GM12878 (cell line): Measurements from ENCODE around the gene POLRMT. TPM values are rescaled to one million over a fixed set of nuclear protein-coding genes. Genes with fewer than 3 reads are reported as not detected.

Experiments used
- ATAC-seq: fragments of 200-7000 bp; cut with Tn5 transposase; 3 replicates; pipeline ENCODE4 v1.9.1; 2020; ENCODE audit warnings: mild to moderate bottlenecking, moderate library complexity
- BruUV-seq: library from RNA; stranded (reverse); fragments of 400-500 nt; replicated peaks from 2 replicates; lab custom pipeline; 2021; lab: Mats Ljungman, UMichigan
- CTCF ChIA-PET: fragments of 300-600 bp; sonication (Branson Sonifier 250); formaldehyde crosslinking; extraction: SDS; loops from one replicate; lab custom pipeline; 2021; ENCODE audit warnings: inconsistent platforms; lab: Yijun Ruan, JAX
- POLR2A ChIA-PET: fragments of 350-600 bp; formaldehyde crosslinking; extraction: SDS; loops from one replicate; lab custom pipeline; 2021; ENCODE audit warnings: inconsistent platforms; lab: Charles Lee
- RAD21 ChIA-PET: fragments of 300-600 bp; sonication (Branson Sonifier 250); formaldehyde crosslinking; loops from one replicate; lab custom pipeline; 2023; ENCODE audit warnings: antibody characterized with exemption; ENCODE audit not compliant: unreplicated experiment; lab: Charles Lee
- SMC1A ChIA-PET: fragments of 300-600 bp; sonication (Branson Sonifier 250); formaldehyde crosslinking; loops from one replicate; lab custom pipeline; 2023; ENCODE audit not compliant: unreplicated experiment, uncharacterized antibody; lab: Charles Lee
- DNase-seq: peaks from one replicate; pipeline ENCODE4 v3.0.0-alpha.2; 2011; ENCODE audit warnings: low read depth, low spot score
- FAIRE-seq: peaks from 3 replicates; lab custom pipeline; 2011; peaks lifted over from hg19 to GRCh38; lab: Jason Lieb, UNC
- H2AFZ ChIP-seq: 2 replicates; pipeline ENCODE4 v1.6.0; 2011; ENCODE audit warnings: low read depth, low read length, control low read depth; ENCODE audit not compliant: control insufficient read depth
- H3K27ac ChIP-seq: 2 replicates; pipeline ENCODE4 v1.5.1; 2011; ENCODE audit warnings: control low read depth; ENCODE audit not compliant: control insufficient read depth, insufficient read depth
- H3K27me3 ChIP-seq, 2 experiments: replicated peaks in 1 of 2; 2 replicates each; pipeline versions ENCODE4 v1.6.0 to v1.6.1; 2011; ENCODE audit warnings: low read length in 1 of 2; ENCODE audit not compliant: control insufficient read depth in 2 of 2, insufficient read depth in 2 of 2
- H3K36me3 ChIP-seq, 2 experiments: 2 replicates each; pipeline ENCODE4 v1.5.1; 2011; ENCODE audit warnings: low read length in 1 of 2; ENCODE audit not compliant: control insufficient read depth in 2 of 2, insufficient read depth in 2 of 2
- H3K4me1 ChIP-seq: 2 replicates; pipeline ENCODE4 v1.6.1; 2011; ENCODE audit warnings: mild to moderate bottlenecking, low read length, moderate library complexity, mixed read lengths; ENCODE audit not compliant: control insufficient read depth, insufficient read depth
- H3K4me2 ChIP-seq: 2 replicates; pipeline ENCODE4 v1.6.0; 2011; ENCODE audit warnings: control low read depth; ENCODE audit not compliant: control insufficient read depth, insufficient read depth
- H3K4me3 ChIP-seq: fragments of 200-600 bp; sonication (generic); 2 replicates; pipeline ENCODE4 v1.5.1; 2016
- H3K79me2 ChIP-seq: 2 replicates; pipeline ENCODE4 v1.6.0; 2011; ENCODE audit warnings: low read length; ENCODE audit not compliant: control insufficient read depth, insufficient read depth
- H3K9ac ChIP-seq: 2 replicates; pipeline ENCODE4 v1.8.0; 2011; ENCODE audit warnings: low read length, control low read depth, mixed read lengths; ENCODE audit not compliant: control insufficient read depth, insufficient read depth
- H3K9me3 ChIP-seq: replicated peaks from 3 replicates; pipeline ENCODE4 v1.5.1; 2011; ENCODE audit warnings: mild to moderate bottlenecking, low read length; ENCODE audit not compliant: control insufficient read depth, insufficient read depth
- H4K20me1 ChIP-seq: 2 replicates; pipeline ENCODE4 v1.6.0; 2011; ENCODE audit not compliant: control insufficient read depth, insufficient read depth
- BMI1 ChIP-seq: fragments of 450-650 bp; IDR thresholded peaks from 2 replicates; pipeline ENCODE4 v1.6.1; 2016; ENCODE audit warnings: mild to moderate bottlenecking, moderate library complexity, borderline replicate concordance
- CREM ChIP-seq: IDR thresholded peaks from 2 replicates; pipeline ENCODE4 v1.6.1; 2014; ENCODE audit warnings: antibody characterized with exemption, low read depth
- GATAD2B ChIP-seq: fragments of 450-650 bp; conservative IDR thresholded peaks from 2 replicates; pipeline ENCODE4 v1.6.1; 2017; ENCODE audit warnings: low read depth, mild to moderate bottlenecking, moderate library complexity
- KLF5 ChIP-seq: fragments of 450-650 bp; IDR thresholded peaks from 2 replicates; pipeline ENCODE4 v1.6.1; 2014; ENCODE audit warnings: mild to moderate bottlenecking; ENCODE audit not compliant: partially characterized antibody
- LARP7 ChIP-seq: fragments of 450-650 bp; IDR thresholded peaks from 2 replicates; pipeline ENCODE4 v1.6.1; 2017; ENCODE audit warnings: mild to moderate bottlenecking
- MXI1 ChIP-seq: fragments of 150-350 bp; IDR thresholded peaks from 2 replicates; pipeline ENCODE4 v1.6.1; 2011; ENCODE audit warnings: low read depth, mild to moderate bottlenecking, inconsistent platforms, low read length, improper control_type of control experiment
- MYC ChIP-seq: IDR thresholded peaks from 2 replicates; pipeline ENCODE4 v1.6.1; 2011; ENCODE audit warnings: mild to moderate bottlenecking, low read length, moderate library complexity, inconsistent platforms; ENCODE audit not compliant: insufficient read depth, insufficient replicate concordance, insufficient read length, severe bottlenecking
- NFXL1 ChIP-seq: fragments of 450-650 bp; IDR thresholded peaks from 2 replicates; pipeline ENCODE4 v1.6.1; 2017; ENCODE audit warnings: antibody characterized with exemption, mild to moderate bottlenecking, borderline replicate concordance
- NFYA ChIP-seq: IDR thresholded peaks from 2 replicates; pipeline ENCODE4 v1.6.1; 2011; ENCODE audit warnings: low read depth, mild to moderate bottlenecking, low read length, improper control_type of control experiment, borderline replicate concordance
- PML ChIP-seq: IDR thresholded peaks from 2 replicates; pipeline ENCODE4 v1.6.1; 2012; ENCODE audit warnings: low read length, inconsistent platforms
- RCOR1 ChIP-seq: conservative IDR thresholded peaks from 2 replicates; pipeline ENCODE4 v1.6.1; 2012; ENCODE audit warnings: low read depth, low read length, improper control_type of control experiment
- RUNX3 ChIP-seq: IDR thresholded peaks from 2 replicates; pipeline ENCODE4 v1.6.1; 2012; ENCODE audit warnings: low read length, inconsistent platforms
- SMARCA5 ChIP-seq: fragments of 450-650 bp; IDR thresholded peaks from 2 replicates; pipeline ENCODE4 v1.6.1; 2017; ENCODE audit warnings: mild to moderate bottlenecking
- SP1 ChIP-seq: IDR thresholded peaks from one replicate; pipeline ENCODE4 v1.6.1; 2011; ENCODE audit warnings: low read depth, low read length
- TCF7 ChIP-seq: IDR thresholded peaks from 2 replicates; pipeline ENCODE4 v1.6.1; 2014; ENCODE audit warnings: antibody characterized with exemption, borderline replicate concordance
- WGBS: methylation state at CpG from one replicate; pipeline ENCODE4 v1.1.6; 2016; ENCODE audit warnings: low lambda C conversion rate; ENCODE audit not compliant: insufficient replicate concordance, insufficient coverage; ENCODE audit errors: missing lambda C conversion rate; 5-methylcytosine and 5-hydroxymethylcytosine counted together
- in situ Hi-C: fragments of 300-500 bp; cut with MboI; formaldehyde crosslinking; loops from 9 replicates; pipeline ENCODE4 v1.14.3; 2018; ENCODE audit warnings: mixed read lengths
- intact Hi-C: fragments of 100-400 bp; cut with micrococcal nuclease; formaldehyde crosslinking; loops from one replicate; pipeline ENCODE4 v1.14.2; 2022; ENCODE audit not compliant: unreplicated experiment
- polyA plus RNA-seq, 11 experiments: library from polyadenylated mRNA; depleted of rRNA in 4 of 11; unstranded in 6 of 11; stranded (reverse) in 5 of 11; fragments of >200 nt; fragmentation: Nextera tagmentation in 4 of 11; fragmentation: Illumina TruSeq in 1 of 11; extraction: Ambion mirVana in 4 of 11; extraction: Trizol in 1 of 11; gene quantifications; 1 replicate in 1 of 11; 2 replicates in 10 of 11; pipeline versions ENCODE4 v1.2.1 to v1.2.3, GENCODE V29; 2011 to 2016; ENCODE audit warnings: inconsistent platforms in 2 of 11, missing spikeins in 2 of 11, low read depth in 1 of 11
- total RNA-seq, 4 experiments: library from RNA; depleted of rRNA in 3 of 4; stranded (reverse); fragments of >200 nt in 3 of 4; fragmentation: Illumina TruSeq in 1 of 4; extraction: Trizol in 1 of 4; gene quantifications; 2 replicates each; pipeline versions ENCODE4 v1.2.1 to v1.2.3, GENCODE V29; 2013 to 2021
- TF ChIP-seq, protein P1 (sequence below): IDR thresholded peaks from 2 replicates; pipeline ENCODE4 v1.6.1; 2012; ENCODE audit warnings: low read depth, low read length, improper control_type of control experiment
- TF ChIP-seq, protein P2 (sequence below): fragments of 450-650 bp; IDR thresholded peaks from 2 replicates; pipeline ENCODE4 v1.6.1; 2018; ENCODE audit warnings: borderline replicate concordance, mild to moderate bottlenecking; ENCODE audit not compliant: partially characterized antibody
- TF ChIP-seq, protein P3 (sequence below): IDR thresholded peaks from 2 replicates; pipeline ENCODE4 v1.6.1; 2012; ENCODE audit warnings: mild to moderate bottlenecking, low read depth, low read length

The POLRMT gene
- total and polyA plus RNA-seq, 10 of the 15 experiments (the other 5 are each of a cell fraction or from before 2014, with no cell fraction given), result 9.9 to 57.6 (median 34.6) TPM

GRCh38 chr19:597406-598315, 35.7 kb downstream of the POLRMT start:
- Histone ChIP-seq H3K27ac (no peak overlapping the region), H3K79me2 (no peaks in the 10 kb centered on the region), H3K27me3 (no peaks in the 10 kb centered on the region; a peak in 1 of 4 replicates), H2AFZ (no peak overlapping the region), H4K20me1 (no peaks in the 10 kb centered on the region), H3K4me2 (no peak overlapping the region), H3K4me3 (no peak overlapping the region), H3K36me3 (no peaks in the 10 kb centered on the region), H3K4me1 (no peaks in the 10 kb centered on the region), H3K9me3 (no peaks in the 10 kb centered on the region; the same call in 2 of the 3 replicates), H3K9ac (no peak overlapping the region)
- intact Hi-C loops (no loop called here), in situ Hi-C loops (no loop called here)
- ChIA-PET CTCF (no interaction called here), POLR2A (no interaction called here), RAD21 (no interaction called here), SMC1A (no interaction called here)
- DNase-seq (no peak), ATAC-seq (no peak), FAIRE-seq (no peak)
- WGBS, result 35% methylated on average over 18 of the region's 18 CpGs
- BruUV-seq, result no TSS peak
- TF ChIP-seq SP1 (no peak), MYC (no peak), TCF7 (no peak), RCOR1 (peak; percentile 98), GATAD2B (no peak), NFXL1 (no peak), BMI1 (no peak), SMARCA5 (peak; percentile 100), KLF5 (no peak), PML (no peak), NFYA (no peak), RUNX3 (peak; percentile 72), CREM (no peak), MXI1 (no peak), LARP7 (no peak)
- TF ChIP-seq, protein P1, sequence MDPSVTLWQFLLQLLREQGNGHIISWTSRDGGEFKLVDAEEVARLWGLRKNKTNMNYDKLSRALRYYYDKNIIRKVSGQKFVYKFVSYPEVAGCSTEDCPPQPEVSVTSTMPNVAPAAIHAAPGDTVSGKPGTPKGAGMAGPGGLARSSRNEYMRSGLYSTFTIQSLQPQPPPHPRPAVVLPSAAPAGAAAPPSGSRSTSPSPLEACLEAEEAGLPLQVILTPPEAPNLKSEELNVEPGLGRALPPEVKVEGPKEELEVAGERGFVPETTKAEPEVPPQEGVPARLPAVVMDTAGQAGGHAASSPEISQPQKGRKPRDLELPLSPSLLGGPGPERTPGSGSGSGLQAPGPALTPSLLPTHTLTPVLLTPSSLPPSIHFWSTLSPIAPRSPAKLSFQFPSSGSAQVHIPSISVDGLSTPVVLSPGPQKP, result peak; percentile 96
- TF ChIP-seq, protein P2, sequence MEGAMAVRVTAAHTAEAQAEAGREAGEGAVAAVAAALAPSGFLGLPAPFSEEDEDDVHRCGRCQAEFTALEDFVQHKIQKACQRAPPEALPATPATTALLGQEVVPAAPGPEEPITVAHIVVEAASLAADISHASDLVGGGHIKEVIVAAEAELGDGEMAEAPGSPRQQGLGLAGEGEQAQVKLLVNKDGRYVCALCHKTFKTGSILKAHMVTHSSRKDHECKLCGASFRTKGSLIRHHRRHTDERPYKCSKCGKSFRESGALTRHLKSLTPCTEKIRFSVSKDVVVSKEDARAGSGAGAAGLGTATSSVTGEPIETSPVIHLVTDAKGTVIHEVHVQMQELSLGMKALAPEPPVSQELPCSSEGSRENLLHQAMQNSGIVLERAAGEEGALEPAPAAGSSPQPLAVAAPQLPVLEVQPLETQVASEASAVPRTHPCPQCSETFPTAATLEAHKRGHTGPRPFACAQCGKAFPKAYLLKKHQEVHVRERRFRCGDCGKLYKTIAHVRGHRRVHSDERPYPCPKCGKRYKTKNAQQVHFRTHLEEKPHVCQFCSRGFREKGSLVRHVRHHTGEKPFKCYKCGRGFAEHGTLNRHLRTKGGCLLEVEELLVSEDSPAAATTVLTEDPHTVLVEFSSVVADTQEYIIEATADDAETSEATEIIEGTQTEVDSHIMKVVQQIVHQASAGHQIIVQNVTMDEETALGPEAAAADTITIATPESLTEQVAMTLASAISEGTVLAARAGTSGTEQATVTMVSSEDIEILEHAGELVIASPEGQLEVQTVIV, result no peak
- TF ChIP-seq, protein P3, sequence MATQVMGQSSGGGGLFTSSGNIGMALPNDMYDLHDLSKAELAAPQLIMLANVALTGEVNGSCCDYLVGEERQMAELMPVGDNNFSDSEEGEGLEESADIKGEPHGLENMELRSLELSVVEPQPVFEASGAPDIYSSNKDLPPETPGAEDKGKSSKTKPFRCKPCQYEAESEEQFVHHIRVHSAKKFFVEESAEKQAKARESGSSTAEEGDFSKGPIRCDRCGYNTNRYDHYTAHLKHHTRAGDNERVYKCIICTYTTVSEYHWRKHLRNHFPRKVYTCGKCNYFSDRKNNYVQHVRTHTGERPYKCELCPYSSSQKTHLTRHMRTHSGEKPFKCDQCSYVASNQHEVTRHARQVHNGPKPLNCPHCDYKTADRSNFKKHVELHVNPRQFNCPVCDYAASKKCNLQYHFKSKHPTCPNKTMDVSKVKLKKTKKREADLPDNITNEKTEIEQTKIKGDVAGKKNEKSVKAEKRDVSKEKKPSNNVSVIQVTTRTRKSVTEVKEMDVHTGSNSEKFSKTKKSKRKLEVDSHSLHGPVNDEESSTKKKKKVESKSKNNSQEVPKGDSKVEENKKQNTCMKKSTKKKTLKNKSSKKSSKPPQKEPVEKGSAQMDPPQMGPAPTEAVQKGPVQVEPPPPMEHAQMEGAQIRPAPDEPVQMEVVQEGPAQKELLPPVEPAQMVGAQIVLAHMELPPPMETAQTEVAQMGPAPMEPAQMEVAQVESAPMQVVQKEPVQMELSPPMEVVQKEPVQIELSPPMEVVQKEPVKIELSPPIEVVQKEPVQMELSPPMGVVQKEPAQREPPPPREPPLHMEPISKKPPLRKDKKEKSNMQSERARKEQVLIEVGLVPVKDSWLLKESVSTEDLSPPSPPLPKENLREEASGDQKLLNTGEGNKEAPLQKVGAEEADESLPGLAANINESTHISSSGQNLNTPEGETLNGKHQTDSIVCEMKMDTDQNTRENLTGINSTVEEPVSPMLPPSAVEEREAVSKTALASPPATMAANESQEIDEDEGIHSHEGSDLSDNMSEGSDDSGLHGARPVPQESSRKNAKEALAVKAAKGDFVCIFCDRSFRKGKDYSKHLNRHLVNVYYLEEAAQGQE, result no peak
